ENCODE data around the gene ARL13B.
"Not testable (repeated sequence)": the region's sequence is repeated elsewhere in the genome, so short reads cannot be mapped to it uniquely, and the experiment has no call there.

Gene ARL13B

GRCh38 chr3:94001827-94002495 lies 22.0 kb downstream of the ARL13B start:
- DNase-seq, result no peak

- DNase-seq, result peak; percentile 73
Measured at GRCh38 chr3:94004301-94004910, 24.5 kb downstream of the ARL13B start.

DNA sequence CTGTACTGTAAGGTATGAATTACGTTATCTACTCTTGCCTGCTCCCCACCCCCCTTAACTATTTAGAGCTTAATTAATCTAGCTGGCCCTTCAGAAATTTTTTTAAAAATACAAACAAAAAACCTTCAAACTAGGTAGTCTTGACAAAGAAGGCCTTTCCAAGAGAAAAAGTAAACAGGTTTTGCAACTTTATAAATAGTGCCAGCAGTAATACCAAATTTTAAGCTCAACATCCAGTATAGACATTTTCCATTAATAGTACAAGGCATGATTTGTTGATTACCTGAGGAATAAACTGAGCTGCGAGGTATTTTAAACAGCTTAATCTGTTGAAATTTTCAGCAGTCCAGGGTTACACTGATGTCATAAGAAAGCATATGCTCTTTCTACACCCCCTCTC lies 28.3 kb downstream of the ARL13B start:
- DNase-seq, result no peak

- no peak for DNase-seq
Measured at GRCh38 chr3:94009608-94010007, 29.7 kb downstream of the ARL13B start.

DNA sequence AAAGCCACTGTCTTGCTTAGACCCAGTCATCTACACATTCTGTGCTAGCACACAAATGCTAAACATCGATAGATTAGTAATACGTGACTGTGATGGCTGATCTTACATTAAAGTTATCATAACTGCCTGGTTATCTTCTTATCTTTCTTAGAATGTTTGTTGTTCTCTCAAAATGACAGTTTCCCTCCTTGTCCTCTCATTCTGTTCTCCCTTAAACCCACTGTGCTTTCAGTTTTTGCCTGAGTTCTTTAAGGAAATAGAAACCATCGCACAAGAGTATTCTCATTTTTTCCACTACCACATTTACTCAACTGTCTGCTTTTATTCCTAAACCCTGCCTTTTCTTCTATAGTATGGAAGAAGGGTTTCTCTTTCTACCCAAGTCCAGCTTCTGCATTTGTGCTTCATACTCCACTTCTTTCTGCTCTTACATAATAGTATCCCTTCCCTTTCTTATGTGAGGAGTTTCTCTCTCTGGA lies 31.3 kb downstream of the ARL13B start:
- DNase-seq, result peak; percentile 86

DNA sequence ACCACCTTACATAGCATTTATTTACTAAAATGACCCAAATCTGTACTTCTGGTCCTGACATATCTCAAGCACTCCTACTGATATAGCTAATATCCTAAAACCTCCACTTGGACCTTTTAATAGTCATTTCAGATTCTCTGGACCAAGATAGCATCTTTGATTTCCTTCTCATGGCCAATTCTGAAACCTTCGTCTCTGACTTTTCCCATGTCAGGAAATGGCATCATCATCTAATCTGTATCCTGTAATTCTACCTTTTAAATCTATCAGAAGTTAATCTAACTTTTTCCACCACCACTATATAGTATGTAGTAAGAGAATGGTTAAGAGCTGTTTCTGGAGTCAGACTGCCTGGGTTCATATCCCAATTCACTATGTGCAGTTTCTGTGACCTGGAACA lies 32.2 kb downstream of the ARL13B start:
- DNase-seq, result no peak

DNA sequence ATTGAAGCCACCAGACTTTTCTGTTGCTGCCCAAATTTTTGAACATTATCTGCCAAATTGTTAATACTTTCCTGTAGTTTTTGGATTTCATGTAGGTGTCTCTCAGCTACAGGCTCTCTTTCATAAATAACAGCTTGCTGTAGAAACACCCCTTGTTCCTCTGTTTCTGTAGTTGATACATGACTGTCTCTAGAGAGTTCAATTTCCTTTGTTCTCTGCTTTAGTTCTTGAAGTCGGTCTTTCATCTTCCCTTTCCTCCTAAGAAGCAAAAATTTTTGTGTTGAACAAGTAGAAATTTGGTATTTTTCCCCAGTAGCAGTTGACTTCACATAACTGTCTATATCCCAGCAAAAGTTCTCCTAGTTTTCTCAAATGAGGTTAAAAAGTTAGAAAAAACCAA lies 35.1 kb downstream of the ARL13B start:
- no peak for DNase-seq

DNA sequence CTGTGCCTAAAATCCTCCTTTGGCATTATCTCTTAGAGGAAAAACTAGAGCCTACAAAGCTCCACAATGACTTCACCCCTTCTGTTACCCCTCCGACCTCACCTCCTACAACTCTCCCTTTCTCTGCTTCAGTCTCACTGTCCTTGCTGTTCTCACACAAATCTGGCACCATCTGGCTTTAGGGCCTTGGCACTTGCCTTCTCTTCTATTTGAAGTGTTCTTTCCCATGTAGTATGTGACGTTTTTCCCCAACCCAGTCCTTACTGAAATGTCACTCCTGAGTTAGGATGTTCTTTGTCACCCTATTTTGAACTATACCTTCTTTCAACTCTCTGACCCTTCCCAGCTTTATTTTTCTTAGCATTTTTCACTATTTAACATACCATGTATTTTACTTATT lies 39.7 kb downstream of the ARL13B start:
- DNase-seq, result no peak

GRCh38 chr3:94020293-94020692 lies 40.3 kb downstream of the ARL13B start:
- no peak for DNase-seq

GRCh38 chr3:94024385-94024784 lies 44.4 kb downstream of the ARL13B start:
- DNase-seq, result no peak

DNA sequence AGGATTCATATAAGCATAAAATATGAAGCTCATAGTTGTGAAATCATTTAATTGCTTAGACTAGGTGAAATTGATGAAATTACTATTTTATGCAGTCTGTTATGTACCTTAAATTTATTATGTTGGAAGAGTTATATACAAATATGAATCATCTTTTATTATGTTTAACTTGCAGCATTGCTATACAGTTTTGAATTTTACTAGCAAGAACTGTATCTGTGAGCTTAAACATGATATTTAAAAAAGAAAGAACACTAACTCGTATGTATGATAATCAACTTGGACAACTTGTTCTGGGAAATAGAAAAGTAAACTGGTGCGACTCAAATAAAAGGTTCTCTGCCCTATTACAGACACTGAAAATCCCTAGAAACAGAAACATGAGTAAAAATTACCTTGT lies 46.7 kb downstream of the ARL13B start:
- DNase-seq, result no peak

- DNase-seq, result no peak
Measured at GRCh38 chr3:94028093-94028837, 48.3 kb downstream of the ARL13B start, which contains the start of gene STX19. Gene STX19 (minus strand): TSS chr3:94028597. CDS start chr3:94015269, 13,328 bp downstream.

DNA sequence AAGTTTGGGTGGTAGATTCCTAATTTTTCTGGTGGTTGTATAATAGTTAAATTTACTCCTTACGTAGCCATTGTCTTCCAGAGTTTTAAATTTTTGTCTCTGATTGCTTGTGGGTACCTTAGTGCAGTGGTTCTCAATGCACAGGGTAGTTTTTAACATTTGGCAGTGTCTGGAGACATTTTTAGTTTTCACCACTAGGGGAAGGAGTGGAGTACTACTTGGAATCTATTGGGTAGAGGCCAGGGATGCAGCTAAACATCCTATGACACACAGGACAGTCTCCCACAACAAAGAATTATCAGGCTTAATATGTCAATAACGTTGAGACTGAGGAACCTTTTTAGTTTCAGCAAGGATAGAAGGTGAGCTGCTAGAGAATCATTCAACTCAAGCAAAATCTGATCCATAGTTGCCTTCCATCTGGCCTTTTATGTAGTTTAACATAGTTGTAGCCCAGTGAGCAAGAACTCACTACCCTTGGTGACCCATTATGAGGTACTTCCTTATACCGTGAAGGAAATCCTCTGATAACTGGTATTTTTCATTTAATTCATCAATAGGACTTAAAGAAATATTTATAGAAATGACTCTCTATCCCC lies 57.1 kb downstream of the ARL13B start:
- peak; percentile 27 for DNase-seq

DNA sequence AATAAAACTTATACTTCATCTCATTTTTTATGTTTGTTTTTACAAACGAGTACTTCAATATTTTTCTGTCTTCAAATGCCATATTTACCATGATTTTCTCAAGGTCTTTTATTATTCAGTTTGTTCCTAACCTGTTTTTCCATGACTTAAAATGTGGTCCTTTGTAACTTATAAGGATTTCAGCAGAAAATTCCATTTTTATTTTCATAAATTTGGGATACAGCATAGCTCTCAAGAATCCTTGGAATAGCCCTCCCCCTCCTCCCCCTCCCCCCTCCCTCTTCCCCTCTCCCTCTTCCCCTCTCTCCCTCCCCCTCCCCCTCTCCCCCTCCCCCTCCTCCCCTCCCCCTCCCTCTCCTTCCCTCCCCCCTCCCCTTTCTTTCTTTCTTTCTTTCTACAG lies 63.3 kb downstream of the ARL13B start:
- no peak for DNase-seq

DNA sequence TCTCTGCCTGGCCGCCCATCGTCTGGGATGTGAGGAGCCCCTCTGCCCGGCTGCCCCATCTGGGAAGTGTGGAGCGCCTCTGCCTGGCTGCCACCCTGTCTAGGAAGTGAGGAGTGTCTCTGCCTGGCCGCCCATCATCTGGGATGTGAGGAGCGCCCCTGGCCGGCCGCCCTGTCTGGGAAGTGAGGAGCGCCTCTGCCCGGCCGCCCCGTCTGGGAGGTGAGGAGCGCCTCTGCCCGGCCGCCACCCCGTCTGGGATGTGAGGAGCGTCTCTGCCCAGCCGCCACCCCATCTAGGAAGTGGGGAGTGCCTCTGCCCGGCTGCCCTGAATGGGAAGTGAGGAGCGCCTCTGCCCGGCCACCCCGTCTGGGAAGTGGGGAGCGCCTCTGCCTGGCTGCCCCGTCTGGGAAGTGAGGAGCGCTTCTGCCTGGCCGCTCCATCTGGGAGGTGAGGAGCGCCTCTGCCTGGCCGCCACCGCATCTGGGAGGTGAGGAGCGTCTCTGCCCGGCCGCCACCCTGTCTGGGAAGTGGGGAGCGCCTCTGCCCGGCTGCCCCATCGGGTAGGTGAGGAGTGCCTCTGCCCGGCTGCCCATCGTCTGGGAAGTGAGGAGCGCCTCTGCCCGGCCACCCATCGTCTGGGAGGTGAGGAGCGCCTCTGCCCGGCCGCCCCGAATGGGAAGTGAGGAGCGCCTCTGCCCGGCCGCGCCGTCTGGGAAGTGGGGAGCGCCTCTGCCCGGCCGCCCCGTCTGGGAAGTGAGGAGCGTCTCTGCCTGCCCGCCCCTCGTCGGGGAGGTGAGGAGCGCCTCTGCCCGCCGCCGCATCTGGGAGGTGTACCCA lies 64.4 kb downstream of the ARL13B start:
- not testable (repeated sequence) for DNase-seq

- no peak for DNase-seq
Measured at GRCh38 chr3:94046533-94046932, 66.6 kb downstream of the ARL13B start.

DNA sequence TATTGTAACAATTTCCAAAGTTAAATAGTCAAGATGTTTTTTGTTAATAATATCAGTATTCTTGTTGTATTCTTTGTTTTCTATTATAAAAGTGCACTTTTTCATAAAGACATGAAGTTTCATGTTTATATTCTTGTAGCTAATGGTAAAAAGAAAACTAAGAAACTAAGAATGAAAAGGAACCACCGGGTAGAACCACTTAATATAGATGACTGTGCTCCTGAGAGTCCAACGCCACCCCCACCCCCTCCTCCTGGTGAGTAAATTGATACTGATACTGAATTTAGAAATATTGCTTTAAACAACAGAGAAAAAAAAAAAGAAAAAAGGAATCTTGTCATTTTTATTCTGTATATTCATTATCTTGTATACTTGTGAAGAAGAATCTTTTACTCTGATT lies 69.3 kb downstream of the ARL13B start:
- DNase-seq, result no peak

DNA sequence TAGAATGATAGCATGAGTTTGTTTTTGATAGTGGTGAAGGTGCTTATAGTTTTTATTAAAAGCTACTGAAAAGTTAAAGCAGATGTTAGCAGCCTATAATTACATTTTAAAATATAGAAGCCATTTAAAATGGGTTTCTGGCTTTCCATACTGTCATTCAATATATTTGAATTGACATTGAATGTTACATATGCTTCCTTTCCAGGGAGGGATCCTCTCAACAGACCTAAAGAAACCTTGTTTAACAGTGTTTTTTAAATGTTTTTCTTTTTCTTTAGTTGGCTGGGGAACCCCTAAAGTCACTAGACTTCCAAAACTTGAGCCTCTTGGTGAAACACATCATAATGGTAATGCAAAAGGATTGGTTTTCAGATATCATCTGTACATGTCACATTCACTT lies 70.6 kb downstream of the ARL13B start:
- no peak for DNase-seq

DNA sequence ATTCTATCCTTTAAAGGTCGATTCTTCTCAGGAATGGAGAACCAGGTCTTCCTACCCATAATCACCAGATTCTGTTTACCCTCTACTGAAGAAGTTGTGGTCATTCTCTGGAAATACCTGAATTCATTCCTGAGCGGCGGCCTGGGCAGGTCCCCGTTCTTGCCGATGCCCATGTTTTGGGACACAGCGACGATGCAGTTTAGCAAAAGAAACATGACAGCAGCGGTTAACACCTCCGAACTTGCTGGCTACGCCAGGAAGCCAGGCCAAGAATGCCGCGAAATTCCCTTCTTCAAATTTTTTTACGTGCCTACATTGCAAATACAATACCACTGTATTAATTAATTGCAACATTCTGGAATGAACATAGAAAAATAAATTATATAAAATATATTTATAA lies 81.3 kb downstream of the ARL13B start:
- DNase-seq, result no peak

GRCh38 chr3:94062513-94063404 lies 82.8 kb downstream of the ARL13B start, which contains the start of the genes DHFR2 and NSUN3:
Gene DHFR2 (minus strand): TSS chr3:94062916. CDS start chr3:94061511, 1,405 bp downstream.
Gene NSUN3 (plus strand): TSS chr3:94063061. CDS start chr3:94063127, 66 bp downstream.
- peak; percentile 98 for DNase-seq

DNA sequence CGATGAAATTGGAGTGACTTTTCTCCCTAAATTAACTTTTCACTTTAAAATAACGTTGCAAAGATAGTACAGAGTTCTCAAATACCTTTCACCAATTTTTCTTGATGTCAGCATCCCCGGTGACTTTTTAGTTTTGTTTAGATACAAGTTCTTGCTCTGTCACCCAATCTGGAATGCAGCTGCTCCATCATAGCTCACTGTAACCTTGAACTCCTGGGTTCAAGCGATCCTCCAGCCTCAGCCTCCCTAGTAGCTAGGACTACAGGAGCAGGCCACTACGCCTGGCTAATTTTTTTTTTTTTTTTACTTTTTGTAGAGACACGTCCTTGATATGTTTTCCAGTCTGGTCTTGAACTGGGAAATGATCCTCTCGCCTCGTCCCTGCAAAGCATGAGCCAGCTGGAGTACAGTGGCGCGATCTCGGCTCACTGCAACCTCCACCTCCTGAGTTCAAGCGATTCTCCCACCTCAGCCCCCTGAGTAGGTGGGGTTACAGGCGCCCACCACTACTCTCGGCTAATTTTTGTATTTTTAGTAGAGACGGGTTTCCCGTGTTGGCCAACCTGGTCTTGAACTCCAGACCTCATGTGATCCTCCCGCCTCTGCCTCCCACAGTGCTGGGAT lies 83.7 kb downstream of the ARL13B start:
- DNase-seq, result peak; percentile 5

Data from suppressor macrophage treated with lipopolysaccharide for 4 hours (primary cell).